Measurements from ENCODE around the gene CEACAM16.

CEACAM16 gene

GRCh38 chr19:44703336-44704078 is 4.6 kb downstream of the CEACAM16 start:
- Mint-ChIP-seq H3K27ac (no peak overlapping the region), H3K4me3 (no peak overlapping the region), H3K27me3 (ENCODE audit: low read depth, poor library complexity) (peaks cover 12% of the 10 kb centered on the region), H3K9me3 (no peaks in the 10 kb centered on the region), H3K36me3 (ENCODE audit: low read depth) (no peaks in the 10 kb centered on the region), H3K4me1 (peaks cover 4% of the 10 kb centered on the region)
- no peak for DNase-seq
- TF ChIP-seq CTCF (IDR thresholded peaks at IDR 0.05): no peak

DNA sequence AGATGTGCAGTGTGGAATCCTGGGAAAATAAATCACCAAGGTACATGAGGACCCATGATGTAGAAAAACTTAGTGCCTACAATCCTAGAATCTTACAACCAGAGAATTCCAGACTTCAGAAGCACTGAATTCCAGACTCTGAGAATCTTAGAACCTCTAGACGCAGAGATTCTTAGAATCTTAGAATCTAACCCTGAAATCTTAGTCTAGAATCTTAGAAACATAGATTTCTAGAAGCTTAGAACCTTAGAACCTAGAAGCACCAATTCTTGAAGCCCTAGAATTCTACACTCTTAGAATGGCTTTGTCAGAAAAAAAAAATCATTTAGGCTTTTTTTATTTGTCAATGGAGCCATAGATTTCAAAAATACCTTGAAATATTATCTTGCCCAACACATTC is 6.0 kb downstream of the CEACAM16 start:
- no peaks in the 10 kb centered on the region for H3K9me3 Mint-ChIP-seq
- no peak for DNase-seq
- H3K27me3 Mint-ChIP-seq (ENCODE audit: low read depth, poor library complexity): peaks cover 8% of the 10 kb centered on the region
- TF ChIP-seq CTCF (IDR thresholded peaks at IDR 0.05): no peak
- H3K4me3 Mint-ChIP-seq: no peak overlapping the region
- H3K27ac Mint-ChIP-seq: no peak overlapping the region
- H3K36me3 Mint-ChIP-seq (ENCODE audit: low read depth): no peaks in the 10 kb centered on the region
- H3K4me1 Mint-ChIP-seq: peaks cover 4% of the 10 kb centered on the region

DNA sequence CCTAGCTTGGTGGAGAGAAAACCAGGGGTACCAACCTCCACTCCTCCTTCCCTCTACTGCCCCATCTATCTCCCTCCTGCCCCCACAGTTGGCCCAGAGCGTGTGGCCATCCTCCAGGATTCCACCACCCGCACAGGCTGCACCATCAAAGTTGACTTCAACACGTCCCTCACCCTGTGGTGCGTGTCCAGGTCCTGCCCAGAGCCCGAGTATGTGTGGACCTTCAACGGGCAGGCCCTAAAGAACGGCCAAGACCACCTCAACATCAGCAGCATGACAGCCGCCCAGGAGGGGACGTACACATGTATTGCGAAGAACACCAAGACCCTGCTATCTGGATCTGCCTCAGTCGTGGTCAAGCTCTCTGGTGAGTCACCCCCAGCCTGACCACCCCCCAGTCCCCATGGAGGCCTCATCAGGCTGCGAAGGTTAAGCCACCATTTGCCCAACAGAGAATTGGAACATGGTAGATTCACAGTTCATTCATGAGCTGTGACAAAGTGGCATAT is 6.6 kb downstream of the CEACAM16 start:
- Mint-ChIP-seq H3K36me3 (ENCODE audit: low read depth) (no peaks in the 10 kb centered on the region), H3K4me3 (no peak overlapping the region)

GRCh38 chr19:44706506-44707236 is 7.7 kb downstream of the CEACAM16 start:
- Mint-ChIP-seq H3K36me3 (ENCODE audit: low read depth) (no peaks in the 10 kb centered on the region), H3K27ac (no peak overlapping the region), H3K9me3 (no peaks in the 10 kb centered on the region), H3K4me1 (peaks cover 4% of the 10 kb centered on the region), H3K4me3 (no peak overlapping the region), H3K27me3 (ENCODE audit: low read depth, poor library complexity) (peaks cover 8% of the 10 kb centered on the region)
- DNase-seq: no peak
- no peak for TF ChIP-seq CTCF (IDR thresholded peaks at IDR 0.05)

More for the DNA sequence above, 6.6 kb downstream of the CEACAM16 start:
- Mint-ChIP-seq H3K27ac (no peak overlapping the region), H3K4me1 (peaks cover 4% of the 10 kb centered on the region), H3K27me3 (ENCODE audit: low read depth, poor library complexity) (peaks cover 8% of the 10 kb centered on the region), H3K9me3 (no peaks in the 10 kb centered on the region)
- no peak for DNase-seq
- no peak for TF ChIP-seq CTCF (IDR thresholded peaks at IDR 0.05)

- no peak for TF ChIP-seq CTCF (IDR thresholded peaks at IDR 0.05)
- Mint-ChIP-seq H3K36me3 (ENCODE audit: low read depth) (no peaks in the 10 kb centered on the region), H3K9me3 (no peaks in the 10 kb centered on the region), H3K4me3 (no peak overlapping the region), H3K27ac (no peak overlapping the region), H3K4me1 (peaks cover 3% of the 10 kb centered on the region), H3K27me3 (ENCODE audit: low read depth, poor library complexity) (peaks cover 8% of the 10 kb centered on the region)
- no peak for DNase-seq
These were observed 8.8 kb downstream of the CEACAM16 start for GRCh38 chr19:44707794-44708193.
